HepG2 (cell line): Measurements from ENCODE around the gene WFDC12. TPM values are rescaled to one million over a fixed set of nuclear protein-coding genes. Genes with fewer than 3 reads are reported as not detected.
A peak's percentile ranks its signal among the peaks of the same experiment; 100 is the strongest.

Source experiments
- GATAD1 ChIP-seq: IDR thresholded peaks from 2 replicates; pipeline ENCODE4 v1.6.1; 2016; ENCODE audit warnings: missing genetic modification reagents, missing compliant biosample characterization
- HNF4G ChIP-seq, 2 experiments: sonication (generic) in 1 of 2; formaldehyde crosslinking in 1 of 2; IDR thresholded peaks; 2 replicates each; pipeline versions ENCODE4 v1.4.0 to v1.6.1; 2011 to 2020; ENCODE audit warnings: borderline replicate concordance in 2 of 2, low read depth in 2 of 2, mild to moderate bottlenecking in 2 of 2, low read length in 1 of 2, missing genetic modification reagents in 1 of 2, moderate library complexity in 1 of 2
- KLF15 ChIP-seq: sonication (generic); formaldehyde crosslinking; IDR thresholded peaks from 2 replicates; pipeline ENCODE4 v1.8.1; 2023; ENCODE audit warnings: borderline replicate concordance, mild to moderate bottlenecking, inconsistent platforms, missing genetic modification reagents, mixed read lengths
- MIXL1 ChIP-seq: IDR thresholded peaks from 2 replicates; pipeline ENCODE4 v1.6.1; 2016
- MTA1 ChIP-seq: sonication (generic); formaldehyde crosslinking; IDR thresholded peaks from 2 replicates; pipeline ENCODE4 v1.4.0; 2020; ENCODE audit warnings: missing genetic modification reagents, mild to moderate bottlenecking, borderline replicate concordance
- PITX1 ChIP-seq: sonication (generic); formaldehyde crosslinking; IDR thresholded peaks from 2 replicates; pipeline ENCODE4 v1.5.1; 2020; ENCODE audit warnings: mild to moderate bottlenecking, missing genetic modification reagents
- POLR2G ChIP-seq: fragments of 200-400 bp; formaldehyde crosslinking; IDR thresholded peaks from 2 replicates; pipeline ENCODE4 v1.6.1; 2018; ENCODE audit warnings: mild to moderate bottlenecking, low read depth, low read length, moderate library complexity
- RBM22 ChIP-seq: fragments of 200-400 bp; formaldehyde crosslinking; optimal IDR thresholded peaks from 2 replicates; pipeline ENCODE3; 2017; ENCODE audit warnings: mild to moderate bottlenecking, low read length, moderate library complexity
- RXRA ChIP-seq: sonication (generic); formaldehyde crosslinking; IDR thresholded peaks from 2 replicates; pipeline ENCODE4 v1.5.1; 2020; ENCODE audit warnings: missing genetic modification reagents
- ZNF124 ChIP-seq: sonication (generic); formaldehyde crosslinking; IDR thresholded peaks from 2 replicates; pipeline ENCODE4 v1.4.0; 2020; ENCODE audit warnings: missing genetic modification reagents
- polyA plus RNA-seq, 8 experiments: library from polyadenylated mRNA; depleted of rRNA in 3 of 8; stranded (reverse) in 7 of 8; unstranded in 1 of 8; fragments of >200 nt; fragmentation: Illumina TruSeq in 4 of 8; extraction: Trizol in 4 of 8; gene quantifications; 2 replicates each; pipeline versions ENCODE4 v1.2.1 to v1.2.3, GENCODE V29; 2011 to 2016; ENCODE audit warnings: low read depth in 4 of 8, missing spikeins in 1 of 8, mixed read lengths in 1 of 8; ENCODE audit not compliant: insufficient read depth in 1 of 8
- total RNA-seq, 5 experiments: library from RNA; depleted of rRNA; stranded (reverse); fragments of >200 nt; fragmentation: Illumina TruSeq; extraction: Trizol; gene quantifications; 2 replicates each; pipeline ENCODE4 v1.2.3, GENCODE V29; 2016; ENCODE audit warnings: low read depth in 1 of 5
- TF ChIP-seq, protein P1 (sequence below): sonication (generic); formaldehyde crosslinking; IDR thresholded peaks from 2 replicates; pipeline ENCODE4 v1.4.0; 2020; ENCODE audit warnings: missing genetic modification reagents
- TF ChIP-seq, protein P2 (sequence below): sonication (generic); formaldehyde crosslinking; IDR thresholded peaks from 2 replicates; pipeline ENCODE4; 2020; ENCODE audit warnings: missing genetic modification reagents, mild to moderate bottlenecking, borderline replicate concordance
- TF ChIP-seq, protein P3 (sequence below), 2 experiments: sonication (generic) in 1 of 2; formaldehyde crosslinking in 1 of 2; IDR thresholded peaks; 2 replicates each; pipeline versions ENCODE4 v1.4.0 to v1.6.1; 2018 to 2020; ENCODE audit warnings: missing genetic modification reagents in 2 of 2, borderline replicate concordance in 1 of 2, low read depth in 1 of 2, mild to moderate bottlenecking in 1 of 2, missing biosample characterization in 1 of 2
- TF ChIP-seq, protein P4 (sequence below): IDR thresholded peaks from 2 replicates; pipeline ENCODE4 v1.6.1; 2016
- TF ChIP-seq, protein P5 (sequence below): sonication (generic); formaldehyde crosslinking; IDR thresholded peaks from 2 replicates; pipeline ENCODE4 v1.5.1; 2020; ENCODE audit warnings: mild to moderate bottlenecking, moderate library complexity, missing genetic modification reagents
- TF ChIP-seq, protein P6 (sequence below): sonication (generic); formaldehyde crosslinking; IDR thresholded peaks from 2 replicates; pipeline ENCODE4 v1.4.0; 2020; ENCODE audit warnings: missing genetic modification reagents, mild to moderate bottlenecking, borderline replicate concordance

WFDC12 gene
- total and polyA plus RNA-seq, 2 of the 13 experiments (the other 11 are each of a cell fraction or from before 2014, with no cell fraction given), result not detected

DNA sequence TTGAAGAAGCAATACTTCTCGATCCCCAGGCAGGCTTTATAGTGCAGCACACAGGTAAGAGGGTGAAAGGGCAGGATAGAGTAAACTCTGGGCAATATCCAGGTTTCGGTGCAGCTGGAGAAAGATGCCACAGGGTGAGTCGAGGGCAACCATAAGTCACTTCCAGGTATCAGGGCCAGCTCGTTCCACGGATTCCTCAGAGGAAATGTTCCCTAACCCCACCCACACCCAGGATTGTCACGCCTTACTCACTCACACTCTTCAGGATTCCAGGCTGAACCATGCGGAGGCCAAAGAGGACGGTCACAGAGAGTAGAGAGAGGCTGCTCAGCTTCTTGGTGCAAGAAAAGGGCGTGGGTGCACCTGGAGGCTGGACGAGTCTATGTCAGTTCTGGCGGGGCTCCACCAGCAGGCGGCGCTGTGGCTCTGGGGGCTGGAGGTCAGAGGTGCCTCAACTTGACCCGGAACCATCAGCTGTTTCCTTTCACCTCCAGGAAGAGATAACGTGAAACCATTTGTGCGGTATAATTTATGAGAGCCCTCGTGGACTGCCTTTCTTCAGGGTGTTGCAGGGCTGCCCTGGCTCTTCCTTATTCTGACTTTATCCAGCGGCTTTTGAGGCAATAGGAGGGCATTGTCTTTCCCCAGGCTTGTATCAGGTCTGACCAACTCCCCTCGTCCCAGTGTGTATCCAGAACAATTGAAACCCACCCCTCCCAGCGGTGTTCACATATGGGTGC lies 14.5 kb upstream of the WFDC12 start (continued):
- no peak for TF ChIP-seq KLF15 (CRISPR knock-in tag)
- TF ChIP-seq, protein P1, sequence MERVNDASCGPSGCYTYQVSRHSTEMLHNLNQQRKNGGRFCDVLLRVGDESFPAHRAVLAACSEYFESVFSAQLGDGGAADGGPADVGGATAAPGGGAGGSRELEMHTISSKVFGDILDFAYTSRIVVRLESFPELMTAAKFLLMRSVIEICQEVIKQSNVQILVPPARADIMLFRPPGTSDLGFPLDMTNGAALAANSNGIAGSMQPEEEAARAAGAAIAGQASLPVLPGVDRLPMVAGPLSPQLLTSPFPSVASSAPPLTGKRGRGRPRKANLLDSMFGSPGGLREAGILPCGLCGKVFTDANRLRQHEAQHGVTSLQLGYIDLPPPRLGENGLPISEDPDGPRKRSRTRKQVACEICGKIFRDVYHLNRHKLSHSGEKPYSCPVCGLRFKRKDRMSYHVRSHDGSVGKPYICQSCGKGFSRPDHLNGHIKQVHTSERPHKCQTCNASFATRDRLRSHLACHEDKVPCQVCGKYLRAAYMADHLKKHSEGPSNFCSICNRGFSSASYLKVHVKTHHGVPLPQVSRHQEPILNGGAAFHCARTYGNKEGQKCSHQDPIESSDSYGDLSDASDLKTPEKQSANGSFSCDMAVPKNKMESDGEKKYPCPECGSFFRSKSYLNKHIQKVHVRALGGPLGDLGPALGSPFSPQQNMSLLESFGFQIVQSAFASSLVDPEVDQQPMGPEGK (CRISPR knock-in tag), result no peak
- TF ChIP-seq, protein P2, sequence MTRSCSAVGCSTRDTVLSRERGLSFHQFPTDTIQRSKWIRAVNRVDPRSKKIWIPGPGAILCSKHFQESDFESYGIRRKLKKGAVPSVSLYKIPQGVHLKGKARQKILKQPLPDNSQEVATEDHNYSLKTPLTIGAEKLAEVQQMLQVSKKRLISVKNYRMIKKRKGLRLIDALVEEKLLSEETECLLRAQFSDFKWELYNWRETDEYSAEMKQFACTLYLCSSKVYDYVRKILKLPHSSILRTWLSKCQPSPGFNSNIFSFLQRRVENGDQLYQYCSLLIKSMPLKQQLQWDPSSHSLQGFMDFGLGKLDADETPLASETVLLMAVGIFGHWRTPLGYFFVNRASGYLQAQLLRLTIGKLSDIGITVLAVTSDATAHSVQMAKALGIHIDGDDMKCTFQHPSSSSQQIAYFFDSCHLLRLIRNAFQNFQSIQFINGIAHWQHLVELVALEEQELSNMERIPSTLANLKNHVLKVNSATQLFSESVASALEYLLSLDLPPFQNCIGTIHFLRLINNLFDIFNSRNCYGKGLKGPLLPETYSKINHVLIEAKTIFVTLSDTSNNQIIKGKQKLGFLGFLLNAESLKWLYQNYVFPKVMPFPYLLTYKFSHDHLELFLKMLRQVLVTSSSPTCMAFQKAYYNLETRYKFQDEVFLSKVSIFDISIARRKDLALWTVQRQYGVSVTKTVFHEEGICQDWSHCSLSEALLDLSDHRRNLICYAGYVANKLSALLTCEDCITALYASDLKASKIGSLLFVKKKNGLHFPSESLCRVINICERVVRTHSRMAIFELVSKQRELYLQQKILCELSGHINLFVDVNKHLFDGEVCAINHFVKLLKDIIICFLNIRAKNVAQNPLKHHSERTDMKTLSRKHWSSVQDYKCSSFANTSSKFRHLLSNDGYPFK, result 0 out of 2 replicates have a peak, but pooled peaks have one; percentile 28
- peak; percentile 31; the same call in 1 of the 2 replicates for TF ChIP-seq RXRA (CRISPR knock-in tag)
- TF ChIP-seq MTA1 (CRISPR knock-in tag), result no peak
- TF ChIP-seq RBM22, result no peak
- no peak for TF ChIP-seq MIXL1
- TF ChIP-seq, protein P3, sequence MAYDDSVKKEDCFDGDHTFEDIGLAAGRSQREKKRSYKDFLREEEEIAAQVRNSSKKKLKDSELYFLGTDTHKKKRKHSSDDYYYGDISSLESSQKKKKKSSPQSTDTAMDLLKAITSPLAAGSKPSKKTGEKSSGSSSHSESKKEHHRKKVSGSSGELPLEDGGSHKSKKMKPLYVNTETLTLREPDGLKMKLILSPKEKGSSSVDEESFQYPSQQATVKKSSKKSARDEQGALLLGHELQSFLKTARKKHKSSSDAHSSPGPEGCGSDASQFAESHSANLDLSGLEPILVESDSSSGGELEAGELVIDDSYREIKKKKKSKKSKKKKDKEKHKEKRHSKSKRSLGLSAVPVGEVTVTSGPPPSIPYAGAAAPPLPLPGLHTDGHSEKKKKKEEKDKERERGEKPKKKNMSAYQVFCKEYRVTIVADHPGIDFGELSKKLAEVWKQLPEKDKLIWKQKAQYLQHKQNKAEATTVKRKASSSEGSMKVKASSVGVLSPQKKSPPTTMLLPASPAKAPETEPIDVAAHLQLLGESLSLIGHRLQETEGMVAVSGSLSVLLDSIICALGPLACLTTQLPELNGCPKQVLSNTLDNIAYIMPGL (CRISPR knock-in tag; IDR thresholded peaks at IDR 0.05; ENCODE audit: borderline replicate concordance in 1 of 2, low read depth in 1 of 2), result 0 out of 4 replicates have a peak, but pooled peaks of 1 of the 2 experiments have one; percentile 20
- no peak for TF ChIP-seq POLR2G
- no peak for TF ChIP-seq HNF4G (IDR thresholded peaks at IDR 0.05; ENCODE audit: borderline replicate concordance, low read depth, low read length)
- TF ChIP-seq HNF4G (CRISPR knock-in tag; IDR thresholded peaks at IDR 0.05; ENCODE audit: borderline replicate concordance, low read depth), result no peak
- TF ChIP-seq, protein P4, sequence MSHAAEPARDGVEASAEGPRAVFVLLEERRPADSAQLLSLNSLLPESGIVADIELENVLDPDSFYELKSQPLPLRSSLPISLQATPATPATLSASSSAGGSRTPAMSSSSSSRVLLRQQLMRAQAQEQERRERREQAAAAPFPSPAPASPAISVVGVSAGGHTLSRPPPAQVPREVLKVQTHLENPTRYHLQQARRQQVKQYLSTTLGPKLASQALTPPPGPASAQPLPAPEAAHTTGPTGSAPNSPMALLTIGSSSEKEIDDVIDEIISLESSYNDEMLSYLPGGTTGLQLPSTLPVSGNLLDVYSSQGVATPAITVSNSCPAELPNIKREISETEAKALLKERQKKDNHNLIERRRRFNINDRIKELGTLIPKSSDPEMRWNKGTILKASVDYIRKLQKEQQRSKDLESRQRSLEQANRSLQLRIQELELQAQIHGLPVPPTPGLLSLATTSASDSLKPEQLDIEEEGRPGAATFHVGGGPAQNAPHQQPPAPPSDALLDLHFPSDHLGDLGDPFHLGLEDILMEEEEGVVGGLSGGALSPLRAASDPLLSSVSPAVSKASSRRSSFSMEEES (CRISPR knock-in tag), result no peak
- TF ChIP-seq GATAD1, result no peak
- TF ChIP-seq PITX1 (CRISPR knock-in tag), result no peak
- 0 out of 2 replicates have a peak, but pooled peaks have one; percentile 42 for TF ChIP-seq ZNF124 (CRISPR knock-in tag)
- TF ChIP-seq, protein P5, sequence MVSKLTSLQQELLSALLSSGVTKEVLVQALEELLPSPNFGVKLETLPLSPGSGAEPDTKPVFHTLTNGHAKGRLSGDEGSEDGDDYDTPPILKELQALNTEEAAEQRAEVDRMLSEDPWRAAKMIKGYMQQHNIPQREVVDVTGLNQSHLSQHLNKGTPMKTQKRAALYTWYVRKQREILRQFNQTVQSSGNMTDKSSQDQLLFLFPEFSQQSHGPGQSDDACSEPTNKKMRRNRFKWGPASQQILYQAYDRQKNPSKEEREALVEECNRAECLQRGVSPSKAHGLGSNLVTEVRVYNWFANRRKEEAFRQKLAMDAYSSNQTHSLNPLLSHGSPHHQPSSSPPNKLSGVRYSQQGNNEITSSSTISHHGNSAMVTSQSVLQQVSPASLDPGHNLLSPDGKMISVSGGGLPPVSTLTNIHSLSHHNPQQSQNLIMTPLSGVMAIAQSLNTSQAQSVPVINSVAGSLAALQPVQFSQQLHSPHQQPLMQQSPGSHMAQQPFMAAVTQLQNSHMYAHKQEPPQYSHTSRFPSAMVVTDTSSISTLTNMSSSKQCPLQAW (CRISPR knock-in tag), result peak; percentile 53; the same call in 1 of the 2 replicates
- TF ChIP-seq, protein P6, sequence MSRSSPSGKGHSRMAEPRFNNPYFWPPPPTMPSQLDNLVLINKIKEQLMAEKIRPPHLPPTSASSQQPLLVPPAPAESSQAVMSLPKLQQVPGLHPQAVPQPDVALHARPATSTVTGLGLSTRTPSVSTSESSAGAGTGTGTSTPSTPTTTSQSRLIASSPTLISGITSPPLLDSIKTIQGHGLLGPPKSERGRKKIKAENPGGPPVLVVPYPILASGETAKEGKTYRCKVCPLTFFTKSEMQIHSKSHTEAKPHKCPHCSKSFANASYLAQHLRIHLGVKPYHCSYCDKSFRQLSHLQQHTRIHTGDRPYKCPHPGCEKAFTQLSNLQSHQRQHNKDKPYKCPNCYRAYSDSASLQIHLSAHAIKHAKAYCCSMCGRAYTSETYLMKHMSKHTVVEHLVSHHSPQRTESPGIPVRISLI (CRISPR knock-in tag), result no peak
